Measurements from ENCODE around the gene MED29. TPM values are rescaled to one million over a fixed set of nuclear protein-coding genes. Genes with fewer than 3 reads are reported as not detected.

The MED29 gene
- total RNA-seq, 1 experiment from 2014 or later = 47.3 TPM

DNA sequence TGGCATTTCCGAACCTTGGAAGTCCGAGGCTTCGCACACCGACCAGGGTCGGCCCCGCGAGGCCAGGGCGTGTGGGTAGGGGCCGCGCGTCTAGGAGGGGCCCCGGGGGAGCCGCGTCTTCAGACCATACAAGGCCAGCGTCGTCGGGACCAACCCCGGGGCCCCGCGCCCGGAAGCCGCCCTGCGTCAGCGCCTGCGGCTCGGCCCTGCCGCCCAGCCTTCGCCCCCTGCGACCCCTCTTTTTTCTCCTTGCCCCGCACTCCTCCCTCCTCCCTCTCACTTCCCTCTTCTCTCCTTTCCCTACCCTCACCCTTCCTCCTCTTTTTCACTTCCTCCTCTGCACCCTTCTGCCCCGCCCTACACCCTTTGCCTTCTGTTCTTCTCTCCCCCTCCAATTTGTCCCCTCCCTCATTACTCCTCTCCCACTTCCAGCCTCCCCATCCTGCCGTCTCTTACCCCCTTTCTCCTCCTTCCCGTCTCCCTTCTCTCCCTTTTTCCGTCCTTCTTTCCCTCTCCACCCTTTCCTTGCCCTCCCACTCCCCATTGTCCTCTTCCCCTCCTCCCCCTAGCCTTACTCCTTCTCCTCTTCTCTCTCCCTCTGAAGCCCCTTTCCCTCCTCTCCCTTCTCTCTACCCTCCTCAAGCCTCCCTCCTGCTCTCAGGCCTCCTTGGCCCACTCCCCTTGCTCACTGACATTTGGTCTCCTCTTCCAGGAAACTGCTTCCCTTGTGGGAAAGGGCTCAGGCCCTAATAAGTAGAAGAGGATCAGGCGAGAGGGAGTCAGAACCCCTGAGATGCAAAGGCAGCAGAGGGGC, 19.0 kb downstream of the MED29 start:
- no peak for DNase-seq (ENCODE audit: low read depth)

GRCh38 chr19:39410831-39411080, 19.6 kb downstream of the MED29 start:
- DNase-seq (ENCODE audit: low read depth) = no peak

GRCh38 chr19:39411081-39411831, 20.1 kb downstream of the MED29 start:
- no peak for DNase-seq (ENCODE audit: low read depth)

DNA sequence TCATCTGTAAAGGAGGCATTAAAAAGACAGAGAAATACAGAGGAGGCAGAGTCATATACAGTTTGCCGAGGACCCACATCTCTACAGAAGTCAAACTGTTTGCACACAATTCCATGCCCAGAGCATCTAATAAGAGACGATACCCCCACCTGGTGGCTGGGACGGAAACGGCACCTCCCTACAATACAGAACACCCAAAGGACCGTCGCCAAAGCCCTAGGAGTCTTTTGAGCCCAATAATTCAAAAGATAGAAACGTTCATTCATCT, 20.6 kb downstream of the MED29 start:
- DNase-seq (ENCODE audit: low read depth) = no peak

GRCh38 chr19:39412100-39412866, 21.1 kb downstream of the MED29 start, which contains the start of gene PLEKHG2:
TSS of gene PLEKHG2 (plus strand) at chr19:39412669. CDS start at chr19:39414087, 1,418 bp downstream.
- DNase-seq (ENCODE audit: low read depth) = peak; percentile 99

- DNase-seq (ENCODE audit: low read depth) = no peak
Measured at GRCh38 chr19:39412867-39413271, 21.7 kb downstream of the MED29 start.

DNA sequence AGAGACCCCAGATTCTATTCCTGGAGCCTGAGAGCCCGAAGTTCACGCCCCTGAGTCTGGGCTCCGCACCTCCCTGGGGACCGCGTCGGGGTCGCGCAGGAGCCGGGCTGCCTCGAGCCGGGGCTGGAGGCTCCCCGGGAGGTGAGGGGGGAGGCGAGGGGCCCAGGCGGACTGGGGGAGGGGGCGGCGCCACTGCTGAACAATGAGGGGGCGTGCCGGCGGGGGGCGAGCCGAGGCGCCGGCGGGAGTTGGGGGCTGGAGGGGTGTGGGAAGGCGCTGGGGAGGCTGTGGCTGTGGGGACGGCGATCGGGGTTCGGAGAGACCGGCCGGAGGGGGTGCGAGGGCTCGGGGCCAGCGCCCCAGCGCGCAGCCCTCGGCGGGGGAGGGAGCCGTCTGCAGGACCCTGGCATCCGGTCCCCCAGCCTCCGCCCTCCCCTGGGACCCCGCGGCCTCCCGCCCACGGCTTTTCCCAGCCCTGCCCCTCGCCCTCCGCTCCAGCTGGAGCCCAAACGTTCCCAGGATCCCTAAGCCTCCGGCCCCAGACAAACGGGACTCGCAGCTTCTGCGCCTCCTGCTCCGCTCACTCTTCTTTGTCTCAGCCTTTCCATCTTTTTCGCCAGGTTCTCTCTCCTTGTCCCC, 22.2 kb downstream of the MED29 start:
- no peak for DNase-seq (ENCODE audit: low read depth)

GRCh38 chr19:39413911-39414608, 22.9 kb downstream of the MED29 start:
- DNase-seq (ENCODE audit: low read depth) = no peak

DNA sequence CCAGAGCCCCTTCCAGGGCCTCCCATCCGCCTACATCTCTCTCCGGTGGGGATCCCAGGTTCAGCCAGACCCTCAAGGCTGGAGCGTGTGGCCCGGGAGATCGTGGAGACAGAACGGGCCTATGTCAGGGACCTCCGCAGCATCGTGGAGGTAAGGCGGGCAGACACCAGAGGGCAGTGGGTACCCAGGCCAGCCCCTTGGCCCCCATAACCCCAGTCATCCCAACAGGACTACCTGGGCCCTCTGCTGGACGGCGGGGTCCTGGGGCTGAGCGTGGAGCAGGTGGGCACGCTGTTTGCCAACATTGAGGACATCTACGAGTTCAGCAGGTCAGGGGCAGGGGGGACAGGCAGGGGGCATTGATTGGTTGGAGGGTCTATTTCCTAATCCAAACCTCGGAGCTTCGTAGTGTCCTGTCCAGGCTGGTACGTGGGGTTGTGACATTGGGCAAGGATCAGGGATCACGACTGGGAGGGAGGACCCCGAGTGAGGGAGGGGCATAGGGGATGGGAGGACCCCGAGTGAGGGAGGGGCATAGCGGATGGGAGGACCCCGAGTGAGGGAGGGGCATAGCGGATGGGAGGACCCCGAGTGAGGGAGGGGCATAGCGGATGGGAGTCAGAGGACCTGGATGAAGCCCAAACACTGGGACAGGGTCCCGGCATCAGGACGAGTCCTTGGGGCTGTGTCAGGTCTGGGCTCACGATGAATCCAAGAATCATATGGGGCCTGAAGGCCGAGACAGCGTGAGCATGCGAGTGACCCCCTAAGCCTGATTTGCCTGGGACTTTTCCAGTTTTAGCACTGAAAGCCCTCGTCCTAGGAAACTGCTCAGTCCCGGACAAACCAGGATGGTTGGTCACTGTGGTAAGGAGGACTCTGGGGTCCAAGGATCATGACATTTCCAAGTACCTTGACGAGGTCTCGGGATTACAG, 24.2 kb downstream of the MED29 start:
- DNase-seq (ENCODE audit: low read depth) = no peak

DNA sequence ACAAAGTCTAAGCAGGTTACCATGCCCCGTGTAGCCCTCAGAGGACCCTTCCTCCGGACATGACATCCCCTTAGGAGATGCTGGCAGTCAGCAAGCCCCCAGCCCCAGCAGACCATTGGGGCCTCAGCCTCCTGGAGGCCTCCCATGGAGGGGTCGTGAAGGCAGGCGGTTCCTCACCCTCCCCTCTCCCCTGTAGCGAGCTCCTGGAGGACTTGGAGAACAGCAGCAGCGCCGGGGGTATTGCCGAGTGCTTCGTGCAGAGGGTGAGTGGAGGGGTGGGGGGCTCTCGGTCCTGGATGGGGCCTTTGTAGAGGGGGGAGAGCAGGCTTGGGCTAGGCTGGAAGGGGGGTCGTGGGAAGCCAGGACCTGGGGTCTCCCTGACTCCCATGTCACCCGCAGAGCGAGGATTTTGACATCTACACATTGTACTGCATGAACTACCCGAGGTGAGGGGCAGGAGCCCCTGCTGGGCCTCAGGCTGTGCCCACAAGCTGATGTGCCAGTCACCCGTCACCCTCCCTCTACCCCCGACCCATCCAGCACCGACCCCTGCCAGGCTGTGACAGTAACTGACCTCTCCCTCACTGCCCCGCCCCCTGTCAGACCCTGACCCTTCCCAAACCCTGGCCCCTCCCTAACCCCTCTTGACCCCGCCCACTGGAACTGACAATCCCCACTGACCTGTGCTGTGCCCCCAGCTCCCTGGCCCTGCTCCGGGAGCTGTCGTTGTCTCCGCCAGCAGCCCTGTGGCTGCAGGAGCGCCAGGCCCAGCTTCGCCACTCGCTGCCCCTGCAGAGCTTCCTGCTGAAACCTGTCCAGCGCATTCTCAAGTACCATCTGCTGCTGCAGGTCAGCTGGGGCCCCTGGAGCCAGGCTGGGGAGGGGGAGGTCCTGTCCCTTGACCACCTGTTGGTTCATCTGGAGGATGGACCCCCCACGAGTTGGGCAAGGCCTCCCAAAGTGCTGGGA, 25.3 kb downstream of the MED29 start:
- DNase-seq (ENCODE audit: low read depth) = no peak

GRCh38 chr19:39417463-39418181, 26.4 kb downstream of the MED29 start:
- no peak for DNase-seq (ENCODE audit: low read depth)

GRCh38 chr19:39419003-39419402, 27.8 kb downstream of the MED29 start:
- no peak for DNase-seq (ENCODE audit: low read depth)

DNA sequence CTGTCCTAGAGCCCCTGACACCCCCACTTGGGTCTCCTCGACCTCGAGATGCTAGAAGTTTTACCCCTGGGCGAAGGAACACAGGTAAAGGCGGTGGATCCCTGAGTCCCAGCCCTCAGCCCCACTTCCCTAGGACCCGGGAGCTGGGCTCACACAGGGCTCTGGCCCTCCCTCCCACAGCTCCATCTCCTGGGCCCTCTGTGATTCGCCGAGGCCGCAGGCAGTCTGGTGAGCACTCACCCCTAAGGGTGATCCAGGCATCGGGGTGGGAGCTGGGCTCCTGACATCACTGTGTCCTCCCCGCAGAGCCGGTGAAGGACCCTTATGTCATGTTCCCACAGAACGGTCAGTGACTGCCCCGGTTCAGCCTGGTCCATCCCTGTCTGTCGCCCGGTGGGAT, 29.6 kb downstream of the MED29 start:
- no peak for DNase-seq (ENCODE audit: low read depth)

GRCh38 chr19:39422020-39422419, 30.8 kb downstream of the MED29 start:
- no peak for DNase-seq (ENCODE audit: low read depth)

DNA sequence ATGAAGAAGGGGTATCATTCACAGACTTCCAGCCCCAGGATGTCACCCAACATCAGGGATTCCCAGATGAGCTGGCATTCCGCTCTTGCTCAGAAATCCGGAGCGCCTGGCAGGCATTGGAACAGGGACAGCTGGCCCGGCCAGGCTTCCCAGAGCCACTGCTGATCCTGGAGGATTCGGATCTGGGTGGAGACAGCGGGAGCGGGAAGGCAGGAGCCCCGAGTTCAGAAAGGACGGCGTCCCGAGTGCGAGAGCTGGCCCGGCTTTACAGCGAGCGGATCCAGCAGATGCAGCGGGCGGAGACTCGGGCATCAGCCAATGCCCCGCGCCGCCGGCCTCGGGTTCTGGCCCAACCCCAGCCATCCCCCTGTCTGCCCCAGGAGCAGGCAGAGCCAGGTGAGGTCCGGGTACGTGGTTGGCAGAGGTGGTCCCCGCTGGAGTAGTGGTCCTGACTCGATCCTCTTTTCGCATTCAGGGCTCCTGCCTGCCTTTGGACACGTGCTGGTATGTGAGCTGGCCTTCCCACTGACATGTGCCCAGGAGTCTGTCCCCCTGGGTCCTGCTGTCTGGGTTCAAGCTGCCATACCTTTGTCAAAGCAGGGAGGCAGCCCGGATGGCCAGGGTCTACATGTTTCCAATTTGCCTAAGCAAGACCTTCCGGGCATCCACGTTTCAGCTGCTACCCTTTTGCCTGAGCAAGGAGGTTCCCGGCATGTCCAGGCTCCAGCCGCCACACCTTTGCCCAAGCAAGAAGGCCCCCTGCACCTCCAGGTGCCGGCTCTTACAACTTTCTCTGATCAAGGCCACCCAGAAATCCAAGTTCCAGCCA, 32.3 kb downstream of the MED29 start:
- DNase-seq (ENCODE audit: low read depth) = no peak

DNA sequence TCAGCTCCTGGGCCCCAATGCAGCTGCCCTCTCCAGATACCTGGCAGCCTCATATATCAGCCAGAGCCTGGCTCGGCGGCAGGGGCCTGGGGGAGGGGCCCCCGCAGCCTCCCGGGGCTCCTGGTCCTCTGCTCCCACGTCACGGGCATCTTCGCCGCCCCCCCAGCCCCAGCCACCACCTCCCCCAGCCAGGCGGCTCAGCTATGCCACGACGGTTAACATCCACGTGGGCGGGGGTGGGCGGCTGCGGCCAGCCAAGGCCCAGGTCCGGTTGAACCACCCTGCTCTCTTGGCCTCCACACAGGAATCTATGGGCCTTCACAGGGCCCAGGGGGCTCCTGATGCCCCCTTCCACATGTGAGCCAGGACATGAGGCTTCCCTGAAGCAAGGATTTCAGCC, 33.8 kb downstream of the MED29 start:
- DNase-seq (ENCODE audit: low read depth) = no peak

- no peak for DNase-seq (ENCODE audit: low read depth)
Measured at GRCh38 chr19:39425744-39426143, 34.6 kb downstream of the MED29 start.
